ENCODE data around the gene CAPG. TPM values are rescaled to one million over a fixed set of nuclear protein-coding genes. Genes with fewer than 3 reads are reported as not detected.

The CAPG gene
- total RNA-seq, 2 experiments from 2014 or later: 282 to 288 TPM

DNA sequence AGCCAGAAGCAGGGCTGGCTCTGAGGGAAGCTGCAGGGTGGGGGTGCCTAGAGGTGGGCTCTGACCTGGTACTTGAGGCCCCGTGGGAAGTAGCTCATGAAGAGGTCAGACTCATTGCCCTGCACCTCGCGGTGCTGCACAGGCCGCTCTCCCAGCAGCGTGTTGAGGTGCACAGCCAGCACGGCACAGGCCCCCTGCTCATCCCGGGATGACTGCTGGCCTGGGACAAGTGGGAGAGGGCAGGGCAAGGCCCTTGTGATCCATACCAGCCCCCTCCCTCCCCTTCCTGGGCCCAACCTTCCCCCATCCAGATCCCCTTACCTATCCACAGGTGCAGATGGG, 8.7 kb downstream of the CAPG start:
- H3K36me3 Mint-ChIP-seq (ENCODE audit: low read depth): peaks cover 73% of the 10 kb centered on the region
- peaks cover 4% of the 10 kb centered on the region for H3K9me3 Mint-ChIP-seq (ENCODE audit: insufficient read depth)
- DNase-seq (no peak), ATAC-seq (no peak)
- no peaks in the 10 kb centered on the region for H3K27me3 Mint-ChIP-seq (ENCODE audit: low read depth)
- no peak overlapping the region for H3K27ac Mint-ChIP-seq
- no peak overlapping the region for H3K4me3 Mint-ChIP-seq
- POLR2A ChIA-PET: interaction anchor here (1.2 kb wide), 1 partner anchor 74 kb away, joined by 3 read pairs; the partner anchor contains the start of gene TGOLN2
- peaks cover 26% of the 10 kb centered on the region for H3K4me1 Mint-ChIP-seq (ENCODE audit: low read depth)
- CTCF ChIA-PET: no interaction called here

DNA sequence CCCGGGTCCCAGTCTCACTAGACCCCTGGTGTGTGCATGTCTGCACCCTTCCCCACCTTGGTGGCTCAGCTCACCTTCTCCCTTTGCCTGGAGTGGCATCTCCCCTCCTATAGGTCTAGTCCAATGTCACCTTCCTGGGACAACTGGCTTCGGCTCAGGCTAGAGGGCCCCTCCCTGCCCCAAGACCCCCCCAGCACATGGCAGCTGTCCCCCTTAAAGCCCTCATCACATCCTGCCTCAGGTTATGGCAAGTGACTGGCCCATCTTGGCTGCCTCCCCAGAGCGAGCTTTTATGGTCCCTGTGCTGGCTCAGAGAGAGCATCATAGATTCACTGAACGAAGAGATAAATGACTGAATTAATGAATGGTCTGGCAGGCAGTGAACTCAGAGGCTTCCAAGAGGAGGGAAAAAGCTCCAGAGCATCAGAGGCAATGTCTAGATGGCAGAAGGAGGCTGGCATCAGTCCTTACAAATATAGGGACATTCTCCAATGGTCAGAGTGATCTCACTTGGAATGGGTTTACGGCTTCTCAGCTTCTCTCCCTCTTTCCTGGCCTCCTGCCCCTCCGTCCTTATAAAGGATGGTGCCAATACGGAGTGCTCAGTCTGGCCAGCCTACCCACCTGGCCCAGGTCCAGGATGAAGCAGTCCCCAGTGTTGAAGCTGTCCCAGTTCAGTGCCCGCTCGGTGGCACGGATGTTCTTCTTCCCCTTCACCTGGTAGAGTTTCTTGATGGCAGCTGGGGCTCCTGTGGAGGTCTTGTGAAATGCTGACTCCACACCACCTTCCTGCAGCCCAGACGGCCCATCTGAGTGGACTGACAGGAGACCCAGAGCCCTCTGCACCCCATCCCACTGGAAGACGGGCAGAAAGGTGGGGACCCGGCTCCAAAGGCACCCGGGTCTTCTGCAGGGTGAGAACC, 9.4 kb downstream of the CAPG start:
- no peak overlapping the region for H3K4me3 Mint-ChIP-seq
- H3K27ac Mint-ChIP-seq: no peak overlapping the region
- CTCF ChIA-PET: interaction anchor here (1.2 to 1.5 kb wide), 2 partner anchors 18 to 151 kb away, joined by 4 to 5 read pairs; partner anchors contain the start of gene SH2D6
- peaks cover 4% of the 10 kb centered on the region for H3K9me3 Mint-ChIP-seq (ENCODE audit: insufficient read depth)
- H3K36me3 Mint-ChIP-seq (ENCODE audit: low read depth): peaks cover 75% of the 10 kb centered on the region
- POLR2A ChIA-PET: interaction anchor here (1.2 kb wide), 1 partner anchor 73 kb away, joined by 3 read pairs; the partner anchor contains the start of gene TGOLN2
- ATAC-seq: no peak
- peaks cover 19% of the 10 kb centered on the region for H3K4me1 Mint-ChIP-seq (ENCODE audit: low read depth)
- no peaks in the 10 kb centered on the region for H3K27me3 Mint-ChIP-seq (ENCODE audit: low read depth)
- no peak for DNase-seq

DNA sequence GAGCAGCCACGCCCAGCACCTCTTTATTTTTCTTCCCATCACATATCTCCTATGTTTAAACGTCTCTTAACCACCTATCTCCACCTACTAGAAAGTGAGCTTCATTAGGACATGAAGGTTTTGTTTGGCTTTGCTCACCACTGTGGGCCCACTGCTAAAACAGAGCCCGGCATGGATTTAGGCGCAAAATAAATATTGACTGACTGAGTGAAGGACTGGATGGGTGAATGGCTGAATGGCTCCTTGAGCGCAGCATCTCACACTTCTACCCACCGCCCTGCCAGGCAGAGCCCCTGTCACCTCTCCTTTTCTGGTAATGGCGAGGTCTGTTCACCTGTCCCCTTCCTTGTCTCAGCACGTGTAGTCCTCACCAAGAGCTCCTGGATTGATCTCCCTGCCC, 10.1 kb downstream of the CAPG start:
- ATAC-seq (no peak), DNase-seq (no peak)
- Mint-ChIP-seq H3K4me1 (ENCODE audit: low read depth) (peaks cover 12% of the 10 kb centered on the region), H3K27ac (no peak overlapping the region), H3K4me3 (no peak overlapping the region), H3K27me3 (ENCODE audit: low read depth) (no peaks in the 10 kb centered on the region), H3K36me3 (ENCODE audit: low read depth) (peaks cover 72% of the 10 kb centered on the region), H3K9me3 (ENCODE audit: insufficient read depth) (peaks cover 4% of the 10 kb centered on the region)
- ChIA-PET CTCF (interaction anchor here (1.2 to 1.5 kb wide), 2 partner anchors 19 to 152 kb away, joined by 4 to 5 read pairs; partner anchors contain the start of gene SH2D6), POLR2A (no interaction called here)

DNA sequence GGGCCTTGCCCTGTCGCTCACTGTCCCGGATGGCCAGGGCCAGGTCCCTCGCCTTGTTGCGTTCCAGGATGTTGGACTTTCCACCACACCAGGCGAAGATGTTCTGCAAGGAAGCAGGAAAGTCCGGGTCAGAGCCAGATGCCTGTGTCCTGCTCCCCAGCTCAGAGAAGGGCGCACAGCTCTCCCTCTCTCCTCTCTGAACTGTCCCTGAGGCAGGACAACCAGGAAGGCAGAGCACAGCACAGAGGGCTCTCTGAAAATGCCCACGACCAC, 11.0 kb downstream of the CAPG start:
- Mint-ChIP-seq H3K4me1 (ENCODE audit: low read depth) (peaks cover 10% of the 10 kb centered on the region), H3K27ac (no peak overlapping the region), H3K4me3 (no peak overlapping the region), H3K27me3 (ENCODE audit: low read depth) (no peaks in the 10 kb centered on the region), H3K36me3 (ENCODE audit: low read depth) (peaks cover 69% of the 10 kb centered on the region), H3K9me3 (ENCODE audit: insufficient read depth) (peaks cover 4% of the 10 kb centered on the region)
- no peak for ATAC-seq
- DNase-seq: no peak
- ChIA-PET POLR2A (no interaction called here), CTCF (interaction anchor here (1.2 to 1.5 kb wide), 2 partner anchors 20 to 153 kb away, joined by 4 to 5 read pairs; partner anchors contain the start of gene SH2D6)

DNA sequence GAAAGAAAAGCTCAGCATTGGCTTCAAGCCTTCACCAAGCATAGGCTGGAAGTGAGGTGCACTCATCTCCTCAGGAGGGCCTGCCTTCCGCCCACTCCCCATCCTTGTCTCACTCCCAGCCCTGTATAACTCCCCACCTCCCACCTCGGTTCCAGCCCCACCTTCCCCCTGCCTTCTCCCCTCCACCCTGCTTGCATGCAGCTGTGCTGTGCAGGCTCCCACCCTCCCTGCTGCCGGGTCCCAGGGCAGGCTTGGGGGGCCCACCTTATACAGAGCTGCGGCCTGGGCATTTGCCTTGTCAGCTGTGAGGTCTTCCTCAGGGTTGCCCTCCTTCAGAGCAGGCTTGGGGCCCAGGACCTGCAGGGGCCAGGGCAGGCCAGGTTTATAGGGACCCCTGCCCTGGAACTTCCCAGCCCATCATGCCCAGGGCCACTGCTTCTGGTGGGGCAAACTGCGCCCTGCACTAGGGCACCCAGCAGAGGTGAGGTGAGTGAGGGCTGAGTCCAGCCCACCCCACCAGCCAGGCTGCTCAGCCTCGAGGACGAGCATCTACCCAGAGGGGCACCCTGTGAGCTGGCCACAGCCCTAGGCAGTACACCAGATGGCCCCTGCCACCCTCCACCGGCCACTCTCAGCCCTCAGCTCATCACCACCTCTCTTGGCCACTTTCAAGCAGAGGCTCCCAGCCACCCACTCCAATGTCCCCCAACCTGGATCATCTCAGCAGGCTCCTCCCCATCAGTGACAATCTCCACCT, 11.6 kb downstream of the CAPG start:
- Mint-ChIP-seq H3K27ac (no peak overlapping the region), H3K4me3 (no peak overlapping the region), H3K27me3 (ENCODE audit: low read depth) (no peaks in the 10 kb centered on the region), H3K36me3 (ENCODE audit: low read depth) (peaks cover 65% of the 10 kb centered on the region), H3K4me1 (ENCODE audit: low read depth) (peaks cover 10% of the 10 kb centered on the region), H3K9me3 (ENCODE audit: insufficient read depth) (peaks cover 4% of the 10 kb centered on the region)
- CTCF ChIA-PET: no interaction called here
- ATAC-seq (no peak), DNase-seq (no peak)
- POLR2A ChIA-PET: no interaction called here

DNA sequence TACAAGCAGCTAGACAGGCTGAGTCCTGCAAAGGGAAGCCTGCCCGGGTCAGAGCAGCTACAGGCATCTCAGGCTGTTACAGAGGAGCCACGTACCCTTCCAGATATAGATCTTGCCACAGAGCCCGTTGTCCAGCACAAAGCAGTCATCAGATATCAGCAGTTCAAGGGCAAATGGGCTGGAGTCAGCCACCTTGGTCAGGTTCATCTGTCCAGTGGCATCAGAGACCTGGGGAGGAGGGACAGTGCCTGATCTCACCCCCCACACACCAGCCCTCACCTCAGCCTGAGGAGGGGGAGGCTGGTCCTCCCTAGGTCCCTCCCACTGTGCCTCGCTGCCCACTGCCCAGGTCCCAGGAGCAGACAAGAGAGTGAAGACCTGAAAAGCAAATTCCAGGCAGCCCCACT, 12.2 kb downstream of the CAPG start:
- H3K36me3 Mint-ChIP-seq (ENCODE audit: low read depth): peaks cover 62% of the 10 kb centered on the region
- peaks cover 10% of the 10 kb centered on the region for H3K4me1 Mint-ChIP-seq (ENCODE audit: low read depth)
- POLR2A ChIA-PET: no interaction called here
- H3K27me3 Mint-ChIP-seq (ENCODE audit: low read depth): no peaks in the 10 kb centered on the region
- no peak for DNase-seq
- H3K9me3 Mint-ChIP-seq (ENCODE audit: insufficient read depth): no peaks in the 10 kb centered on the region
- CTCF ChIA-PET: no interaction called here
- H3K27ac Mint-ChIP-seq: no peak overlapping the region
- H3K4me3 Mint-ChIP-seq: no peak overlapping the region
- no peak for ATAC-seq

DNA sequence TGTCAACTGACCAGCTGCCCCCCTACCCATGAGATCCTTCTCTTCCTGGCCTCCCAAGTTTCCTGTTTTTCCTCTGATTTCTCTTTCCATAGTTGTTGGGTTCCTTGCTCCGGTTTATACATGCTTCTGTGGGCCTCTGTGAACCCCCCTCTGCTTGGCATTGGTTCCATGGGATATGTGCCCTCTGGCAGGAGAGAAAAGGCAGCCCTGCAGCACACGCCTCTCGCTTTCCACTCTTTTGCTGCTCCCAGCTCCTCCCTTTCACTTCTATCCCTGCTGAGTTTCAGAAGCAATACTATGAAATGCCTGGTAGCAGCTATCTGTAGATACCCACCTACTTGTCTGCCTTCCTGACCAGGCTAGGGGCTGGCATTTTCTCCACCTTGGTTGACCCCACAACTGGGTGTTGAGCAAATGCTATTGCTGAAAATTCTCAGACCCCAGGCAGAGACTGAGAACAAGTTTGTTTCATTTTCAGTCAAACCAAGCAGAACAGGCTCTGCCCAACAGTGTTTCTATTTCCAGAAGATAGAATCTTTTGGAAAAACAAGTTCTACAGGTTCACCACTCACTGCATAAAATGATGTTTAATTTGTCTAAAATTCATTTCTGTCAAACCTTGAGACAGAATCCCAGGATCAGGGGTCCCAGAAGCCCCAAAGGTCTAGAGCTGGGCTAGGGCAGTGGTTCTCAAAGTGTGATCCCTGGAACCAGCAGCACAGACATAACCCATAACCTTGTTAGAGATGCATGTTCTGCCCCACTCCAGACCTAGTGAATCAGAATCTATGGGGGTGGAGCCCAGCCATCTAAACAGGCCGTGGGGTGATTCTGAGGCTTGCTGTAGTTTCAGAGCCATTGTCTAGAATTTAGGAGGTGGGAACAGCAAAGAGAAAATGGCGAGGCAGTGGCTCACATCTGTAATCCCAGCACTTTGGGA, 13.4 kb downstream of the CAPG start:
- Mint-ChIP-seq H3K27me3 (ENCODE audit: low read depth) (no peaks in the 10 kb centered on the region), H3K9me3 (ENCODE audit: insufficient read depth) (no peaks in the 10 kb centered on the region), H3K36me3 (ENCODE audit: low read depth) (peaks cover 58% of the 10 kb centered on the region), H3K4me1 (ENCODE audit: low read depth) (peaks cover 14% of the 10 kb centered on the region), H3K27ac (no peak overlapping the region), H3K4me3 (no peak overlapping the region)
- ChIA-PET POLR2A (no interaction called here), CTCF (no interaction called here)
- ATAC-seq (no peak), DNase-seq (no peak)

DNA sequence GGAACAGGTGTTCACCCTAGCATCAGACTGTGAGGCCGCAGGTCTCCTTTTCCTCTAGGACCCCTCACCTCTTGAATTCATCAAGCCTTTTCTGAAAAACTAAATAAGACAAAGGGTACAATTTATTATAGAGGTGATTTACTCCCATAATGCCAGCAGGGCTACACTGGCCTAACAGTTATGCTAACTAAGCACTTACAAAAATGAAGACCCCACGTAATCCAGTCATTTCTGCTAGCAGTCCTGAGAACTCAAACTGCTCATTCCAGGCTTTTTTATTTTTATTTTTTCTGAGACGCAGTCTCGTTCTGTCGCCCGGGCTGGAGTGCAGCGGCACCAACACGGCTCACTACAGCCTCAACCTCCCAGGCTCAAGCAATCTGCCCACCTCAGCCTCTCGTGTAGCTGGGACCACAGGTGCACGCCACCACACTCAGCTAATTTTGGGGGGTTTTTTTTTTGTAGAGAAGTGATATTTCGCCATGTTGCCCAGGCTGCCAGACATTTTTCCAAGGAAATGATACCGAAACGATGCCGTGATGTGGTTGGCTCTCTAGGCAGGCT, 14.2 kb downstream of the CAPG start:
- ChIA-PET POLR2A (no interaction called here), CTCF (no interaction called here)
- Mint-ChIP-seq H3K27me3 (ENCODE audit: low read depth) (no peaks in the 10 kb centered on the region), H3K4me3 (no peak overlapping the region), H3K36me3 (ENCODE audit: low read depth) (peaks cover 55% of the 10 kb centered on the region), H3K9me3 (ENCODE audit: insufficient read depth) (no peaks in the 10 kb centered on the region), H3K4me1 (ENCODE audit: low read depth) (peaks cover 21% of the 10 kb centered on the region), H3K27ac (no peak overlapping the region)
- DNase-seq (no peak), ATAC-seq (no peak)

DNA sequence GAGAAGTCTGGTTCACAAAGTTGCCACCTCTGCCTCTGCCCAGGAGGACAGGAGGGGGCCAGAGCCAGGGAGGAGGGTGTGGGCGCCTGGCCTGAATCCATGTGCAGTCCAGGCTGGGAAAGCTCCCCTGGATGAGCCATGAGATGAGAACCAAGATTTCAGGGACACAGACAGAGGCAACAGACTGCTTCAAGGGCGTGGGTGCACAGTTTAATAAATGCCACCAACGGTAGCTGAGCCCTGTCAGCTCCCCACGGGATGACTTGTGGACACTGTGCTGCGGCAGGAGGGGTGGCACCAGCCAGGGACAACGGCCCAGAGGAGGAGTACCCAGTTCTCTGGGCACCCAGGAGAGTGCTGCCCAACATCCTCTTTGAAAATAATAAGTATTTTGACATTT, 15.2 kb downstream of the CAPG start:
- Mint-ChIP-seq H3K27me3 (ENCODE audit: low read depth) (no peaks in the 10 kb centered on the region), H3K4me3 (no peak overlapping the region), H3K4me1 (ENCODE audit: low read depth) (peaks cover 21% of the 10 kb centered on the region), H3K27ac (no peak overlapping the region), H3K36me3 (ENCODE audit: low read depth) (peaks cover 48% of the 10 kb centered on the region), H3K9me3 (ENCODE audit: insufficient read depth) (no peaks in the 10 kb centered on the region)
- ATAC-seq (no peak), DNase-seq (no peak)
- CTCF ChIA-PET: interaction anchor here (4.2 kb wide), 1 partner anchor 25 kb away, joined by 24 read pairs; no protein-coding TSS in a partner anchor
- POLR2A ChIA-PET: interaction anchor here (0.6 kb wide), 1 partner anchor 662 kb away, joined by 3 read pairs; no protein-coding TSS in a partner anchor

DNA sequence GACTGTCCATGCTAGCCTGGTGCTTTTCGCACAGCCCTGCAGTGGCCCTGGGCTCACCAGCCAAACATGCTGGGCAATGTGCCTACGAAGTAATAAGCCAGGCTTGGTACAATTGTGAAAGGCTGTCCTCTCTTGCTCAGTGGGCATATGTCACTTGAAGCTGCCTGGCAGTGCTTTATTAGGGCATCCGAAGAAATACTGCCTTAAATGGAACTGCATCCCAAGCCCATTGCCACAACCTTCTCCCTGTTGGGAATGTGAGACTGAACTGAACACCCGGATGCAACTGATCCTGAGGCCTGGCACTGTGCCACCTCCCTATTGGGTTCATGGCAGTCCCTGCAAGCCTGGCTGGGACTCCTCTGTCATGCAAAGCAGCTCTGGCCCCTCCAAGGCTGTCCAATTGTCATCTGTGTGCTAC, 15.9 kb downstream of the CAPG start:
- H3K27ac Mint-ChIP-seq: peak overlapping the region; percentile 30
- H3K9me3 Mint-ChIP-seq (ENCODE audit: insufficient read depth): no peaks in the 10 kb centered on the region
- POLR2A ChIA-PET: interaction anchor here (2.2 kb wide), 1 partner anchor 24 kb away, joined by 5 read pairs; the partner anchor contains the start of gene SH2D6
- DNase-seq: no peak
- ATAC-seq: no peak
- H3K36me3 Mint-ChIP-seq (ENCODE audit: low read depth): peaks cover 46% of the 10 kb centered on the region
- H3K4me3 Mint-ChIP-seq: no peak overlapping the region
- peaks cover 21% of the 10 kb centered on the region for H3K4me1 Mint-ChIP-seq (ENCODE audit: low read depth)
- CTCF ChIA-PET: interaction anchor here (2.4 to 4.2 kb wide), 2 partner anchors 25 to 157 kb away, joined by 16 to 24 read pairs; no protein-coding TSS in a partner anchor
- no peaks in the 10 kb centered on the region for H3K27me3 Mint-ChIP-seq (ENCODE audit: low read depth)

DNA sequence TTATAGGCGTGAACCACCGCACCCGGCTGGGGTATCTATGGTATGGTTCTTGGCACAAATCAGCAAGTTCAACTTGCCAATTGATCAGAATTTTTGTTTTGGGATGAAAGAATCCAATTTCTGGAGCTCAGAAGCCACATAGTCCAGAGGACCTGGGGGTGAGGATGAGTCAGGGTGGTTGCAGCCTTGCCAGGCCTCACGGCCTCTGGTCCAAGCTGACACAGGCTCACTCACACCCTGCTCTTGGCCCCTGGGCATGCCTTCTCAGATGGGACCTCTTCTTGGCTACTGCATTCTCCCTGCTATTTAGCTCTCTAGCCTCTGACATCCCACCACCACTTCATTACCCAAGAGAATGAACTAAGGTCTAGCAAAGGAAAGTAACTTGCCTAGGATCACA, 16.3 kb downstream of the CAPG start:
- H3K4me3 Mint-ChIP-seq: no peak overlapping the region
- peak overlapping the region; percentile 30 for H3K27ac Mint-ChIP-seq

More for the DNA sequence above, 16.3 kb downstream of the CAPG start:
- peaks cover 45% of the 10 kb centered on the region for H3K36me3 Mint-ChIP-seq (ENCODE audit: low read depth)
- ChIA-PET CTCF (interaction anchor here (1.1 to 4.2 kb wide), 5 partner anchors 15 to 158 kb away, joined by 3 to 24 read pairs (median 9); no protein-coding TSS in a partner anchor), POLR2A (interaction anchor here (0.6 to 2.2 kb wide), 3 partner anchors 25 to 274 kb away, joined by 3 to 5 read pairs (median 3); partner anchors contain the start of genes SFTPB and SH2D6)
- no peaks in the 10 kb centered on the region for H3K27me3 Mint-ChIP-seq (ENCODE audit: low read depth)
- DNase-seq (no peak), ATAC-seq (no peak)
- peaks cover 21% of the 10 kb centered on the region for H3K4me1 Mint-ChIP-seq (ENCODE audit: low read depth)
- no peaks in the 10 kb centered on the region for H3K9me3 Mint-ChIP-seq (ENCODE audit: insufficient read depth)
